Dermis microvascular lymphatic vessel endothelial cell (primary cell): ENCODE data around the gene MYO1B. TPM values are rescaled to one million over a fixed set of nuclear protein-coding genes. Genes with fewer than 3 reads are reported as not detected.

Experiments used
- DNase-seq, 2 donors: peaks; one replicate each; pipeline versions ENCODE4 v3.0.0 to v3.0.0-alpha.2; 2010; ENCODE audit warnings: low read depth in 2 of 2
- total RNA-seq: library from RNA; depleted of rRNA; stranded (reverse); fragments of >200 nt; gene quantifications from 2 replicates; pipeline ENCODE4 v1.2.1, GENCODE V29; 2014

Gene MYO1B
- total RNA-seq, 1 donor from 2014 or later, result 96.8 TPM

- DNase-seq, result no peak
These were observed 12.7 kb downstream of the MYO1B start for GRCh38 chr2:191257934-191258333.

- DNase-seq, result no peak
These were observed 13.8 kb downstream of the MYO1B start for GRCh38 chr2:191258996-191259395.

- no peak for DNase-seq
These were observed 17.2 kb downstream of the MYO1B start for GRCh38 chr2:191262436-191262835.

GRCh38 chr2:191263050-191263449 lies 17.8 kb downstream of the MYO1B start:
- DNase-seq, result no peak

GRCh38 chr2:191264647-191265081 lies 19.5 kb downstream of the MYO1B start:
- no peak for DNase-seq

- DNase-seq, result peak; percentile 36 to 43
These were observed 20.3 kb downstream of the MYO1B start for GRCh38 chr2:191265311-191266170.

- DNase-seq, result no peak
These were observed 21.0 kb downstream of the MYO1B start for GRCh38 chr2:191266201-191266600.

GRCh38 chr2:191268596-191268995 lies 23.4 kb downstream of the MYO1B start:
- DNase-seq, result no peak

GRCh38 chr2:191270306-191271161 lies 25.3 kb downstream of the MYO1B start:
- DNase-seq, result peak in 1 of 2 donors; percentile 41

- DNase-seq, result no peak
These were observed 26.9 kb downstream of the MYO1B start for GRCh38 chr2:191272064-191272463.

- no peak for DNase-seq
These were observed 29.2 kb downstream of the MYO1B start for GRCh38 chr2:191274413-191274815.

- no peak for DNase-seq
These were observed 31.7 kb downstream of the MYO1B start for GRCh38 chr2:191276792-191277465.

GRCh38 chr2:191280290-191280689 lies 35.1 kb downstream of the MYO1B start:
- DNase-seq, result no peak

GRCh38 chr2:191280834-191281756 lies 35.9 kb downstream of the MYO1B start:
- DNase-seq, result no peak

GRCh38 chr2:191285252-191285651 lies 40.0 kb downstream of the MYO1B start:
- DNase-seq, result no peak

- no peak for DNase-seq
These were observed 42.6 kb downstream of the MYO1B start for GRCh38 chr2:191287820-191288219.

GRCh38 chr2:191289049-191289448 lies 43.8 kb downstream of the MYO1B start:
- DNase-seq, result no peak

- no peak for DNase-seq
These were observed 46.3 kb downstream of the MYO1B start for GRCh38 chr2:191291471-191291870.

- DNase-seq, result no peak
These were observed 47.7 kb downstream of the MYO1B start for GRCh38 chr2:191292869-191293268.

GRCh38 chr2:191295088-191295487 lies 49.9 kb downstream of the MYO1B start:
- peak in 1 of 2 donors; percentile 19 for DNase-seq
